ENCODE measurements around the gene AACS.

The AACS gene

DNA sequence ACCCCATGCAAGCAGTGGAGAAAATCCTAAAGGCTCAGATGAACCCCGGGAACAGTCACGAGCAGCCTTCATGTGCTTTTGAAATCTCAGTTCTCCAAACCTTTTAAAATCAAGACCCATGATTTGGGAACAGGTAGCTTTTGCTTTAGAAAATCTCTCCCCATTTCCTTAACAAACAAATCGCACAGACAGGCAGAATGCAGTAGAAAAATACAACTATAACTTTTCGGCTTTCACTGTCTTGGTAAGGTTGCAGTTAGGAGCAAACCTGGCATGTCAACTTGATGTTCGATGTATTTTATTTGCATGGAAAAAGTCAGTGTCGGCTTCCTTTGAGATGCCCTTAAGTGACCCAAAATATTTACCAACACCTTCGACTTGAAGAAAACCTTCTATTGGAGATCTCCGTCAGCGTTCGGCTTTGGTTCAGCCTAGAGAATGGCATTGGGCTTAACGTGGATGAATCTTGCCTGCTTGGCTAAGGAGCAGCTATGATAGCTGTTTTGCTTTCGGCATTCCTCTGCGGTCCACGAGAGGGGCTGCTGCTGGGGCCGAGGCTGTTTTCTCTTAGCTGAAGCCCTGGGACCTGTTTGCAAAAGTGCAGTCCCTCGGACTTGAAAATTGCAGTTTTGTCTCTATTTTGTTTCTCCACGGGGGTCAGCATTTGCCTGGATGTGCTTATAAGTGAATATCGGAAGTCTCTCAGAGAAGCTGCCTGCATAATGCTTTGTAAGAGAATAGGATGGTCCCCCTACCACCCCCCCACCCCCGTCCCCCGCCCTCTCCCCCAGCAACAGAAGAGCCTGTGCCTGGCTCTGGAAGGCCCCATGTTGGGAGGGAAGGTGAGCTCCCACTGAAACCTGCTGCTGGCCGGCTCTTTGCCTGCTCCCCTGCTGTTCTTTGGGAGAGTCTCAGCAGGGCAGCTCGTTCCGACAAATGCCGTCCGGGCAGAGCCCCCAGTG is 122.8 kb downstream of the AACS start:
- no peak for DNase-seq

DNA sequence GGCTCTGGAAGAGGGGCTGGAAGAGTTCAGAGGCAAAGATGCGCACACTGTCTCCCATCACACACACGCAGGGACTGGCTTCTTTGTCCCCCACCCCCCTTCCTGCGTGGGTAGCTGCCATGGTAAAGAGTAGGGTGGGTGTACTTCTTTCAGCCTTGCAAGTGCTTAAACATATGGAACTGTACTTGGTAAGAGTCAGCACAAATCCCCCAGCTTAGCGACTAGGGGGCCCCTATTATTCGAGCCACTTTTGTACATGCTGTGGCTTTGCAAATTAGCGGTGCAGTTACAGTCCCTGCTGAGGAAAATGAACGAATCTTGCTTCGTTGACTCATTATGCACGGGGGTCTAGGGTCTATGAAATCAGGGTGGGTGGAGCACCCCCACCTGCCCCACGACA is 123.8 kb downstream of the AACS start:
- no peak for DNase-seq

DNA sequence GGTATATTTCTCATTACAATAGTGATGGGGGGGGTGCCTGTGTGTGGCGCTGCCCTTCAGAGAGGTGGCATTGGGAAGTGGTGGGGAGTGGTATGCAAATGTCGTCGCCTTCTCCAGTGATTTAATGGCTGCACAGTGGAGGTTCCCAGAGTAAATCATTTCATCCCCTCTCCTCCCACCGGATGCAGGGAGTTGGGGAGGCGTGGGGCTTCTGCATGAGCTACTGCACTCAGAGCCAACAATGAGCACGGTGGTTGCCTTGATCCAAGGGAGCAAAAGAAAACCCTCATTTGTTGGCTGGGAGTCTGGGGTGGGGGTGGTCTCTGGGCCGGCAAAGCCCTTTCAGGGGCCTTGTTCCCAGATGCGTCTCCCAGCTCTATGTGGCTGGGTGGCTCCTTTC is 124.3 kb downstream of the AACS start:
- DNase-seq: no peak

DNA sequence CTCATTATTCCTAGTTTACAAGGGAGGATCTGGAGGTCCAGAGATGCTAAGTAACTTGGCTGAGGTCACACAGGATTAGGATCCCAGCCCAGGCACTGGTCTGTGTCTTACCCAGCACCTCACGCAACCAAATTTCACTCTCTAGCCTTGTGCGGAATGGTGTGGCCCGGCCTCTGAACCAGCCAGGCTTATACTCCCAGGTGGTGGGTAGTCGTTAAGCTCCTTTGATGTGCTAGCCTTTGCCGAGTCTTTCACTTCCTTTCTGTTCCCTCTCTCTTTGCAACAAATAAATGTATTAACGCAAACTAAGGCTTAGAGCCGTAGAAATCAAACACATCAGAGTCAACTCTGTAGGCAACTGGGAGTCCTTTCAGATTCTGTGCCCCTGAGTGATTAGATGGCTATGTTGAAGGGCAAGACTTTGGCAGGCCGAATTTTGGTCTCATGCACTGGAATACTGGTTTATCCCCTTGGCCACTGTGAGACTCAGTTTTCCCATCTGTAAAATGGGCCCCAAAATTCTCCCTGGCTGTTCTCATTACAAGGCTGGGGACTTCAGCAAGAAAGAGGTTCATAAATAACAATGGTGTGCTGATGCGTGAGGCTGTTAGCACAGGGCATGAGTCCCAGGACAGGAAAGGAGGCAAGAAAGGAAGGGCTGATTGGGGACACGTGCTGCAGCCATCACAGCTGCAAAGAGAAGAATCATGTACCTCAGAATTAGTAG is 126.3 kb downstream of the AACS start:
- no peak for DNase-seq

DNA sequence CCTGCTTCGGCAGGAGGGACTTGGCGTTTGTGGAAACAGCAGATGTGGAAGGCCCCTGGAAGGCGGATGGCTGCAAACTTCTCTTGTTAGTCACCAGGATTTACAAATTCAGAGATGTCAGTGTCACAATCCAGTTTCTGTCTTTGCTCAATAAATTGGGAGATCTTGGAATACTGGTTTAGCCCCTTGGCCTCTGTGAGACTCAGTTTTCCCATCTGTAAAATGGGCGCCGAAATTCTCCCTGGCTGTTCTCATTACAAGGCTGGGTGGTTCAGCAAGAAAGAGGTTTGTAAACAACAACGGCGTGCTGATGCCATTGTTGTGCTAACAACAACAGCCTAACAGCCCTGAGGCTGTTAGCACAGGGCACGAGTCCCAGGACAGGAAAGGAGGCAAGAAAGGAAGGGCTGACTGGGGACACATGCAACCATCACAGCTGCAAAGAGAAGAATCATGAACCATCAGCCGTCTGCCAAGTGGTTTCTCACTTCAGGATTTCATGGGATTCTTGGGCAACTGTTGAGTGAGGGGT is 127.5 kb downstream of the AACS start:
- DNase-seq: no peak

All from stimulated activated CD4-positive, alpha-beta T cell treated with anti-CD3 and anti-CD28 coated beads, Interleukin-15, amount 100 ng/mL, for 24 hours (primary cell).